ENCODE measurements around the gene NADK.

DNA sequence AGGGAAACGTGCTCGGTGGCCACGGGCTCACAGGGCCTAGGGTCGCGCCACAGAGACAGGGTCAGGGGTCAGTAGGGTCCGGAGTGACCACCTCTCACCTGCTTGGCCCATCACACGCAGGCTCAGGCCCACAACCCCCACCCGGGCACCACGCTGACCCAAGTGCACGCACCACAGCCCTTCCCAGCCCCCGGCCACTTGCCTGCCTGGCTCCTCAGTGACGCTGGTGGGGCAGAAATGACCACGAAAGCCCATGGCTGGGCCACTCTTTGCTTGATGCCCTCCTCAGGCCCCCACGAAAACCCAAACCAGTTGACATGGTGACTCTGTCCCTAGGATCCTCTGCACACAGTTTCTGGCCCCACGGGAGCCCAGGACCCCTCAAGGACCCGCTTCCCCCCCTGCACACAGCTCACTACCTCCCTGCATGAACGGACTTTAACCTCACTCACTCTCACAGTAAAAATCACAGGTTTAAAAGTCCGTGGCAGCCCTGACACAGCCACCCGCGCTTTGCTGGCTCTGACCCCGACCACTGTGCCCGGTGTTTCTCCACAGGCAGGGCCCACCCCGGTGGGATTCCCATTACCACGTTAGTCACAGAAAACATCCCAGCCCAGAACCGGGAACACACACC is 20.7 kb downstream of the NADK start:
- TF ChIP-seq, protein P1, sequence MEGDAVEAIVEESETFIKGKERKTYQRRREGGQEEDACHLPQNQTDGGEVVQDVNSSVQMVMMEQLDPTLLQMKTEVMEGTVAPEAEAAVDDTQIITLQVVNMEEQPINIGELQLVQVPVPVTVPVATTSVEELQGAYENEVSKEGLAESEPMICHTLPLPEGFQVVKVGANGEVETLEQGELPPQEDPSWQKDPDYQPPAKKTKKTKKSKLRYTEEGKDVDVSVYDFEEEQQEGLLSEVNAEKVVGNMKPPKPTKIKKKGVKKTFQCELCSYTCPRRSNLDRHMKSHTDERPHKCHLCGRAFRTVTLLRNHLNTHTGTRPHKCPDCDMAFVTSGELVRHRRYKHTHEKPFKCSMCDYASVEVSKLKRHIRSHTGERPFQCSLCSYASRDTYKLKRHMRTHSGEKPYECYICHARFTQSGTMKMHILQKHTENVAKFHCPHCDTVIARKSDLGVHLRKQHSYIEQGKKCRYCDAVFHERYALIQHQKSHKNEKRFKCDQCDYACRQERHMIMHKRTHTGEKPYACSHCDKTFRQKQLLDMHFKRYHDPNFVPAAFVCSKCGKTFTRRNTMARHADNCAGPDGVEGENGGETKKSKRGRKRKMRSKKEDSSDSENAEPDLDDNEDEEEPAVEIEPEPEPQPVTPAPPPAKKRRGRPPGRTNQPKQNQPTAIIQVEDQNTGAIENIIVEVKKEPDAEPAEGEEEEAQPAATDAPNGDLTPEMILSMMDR (conservative IDR thresholded peaks at IDR 0.05; ENCODE audit: low read length): no peak
- TF ChIP-seq EZH2phosphoT487 (IDR thresholded peaks at IDR 0.05; ENCODE audit: borderline replicate concordance, low read depth, low read length): no peak

Data from OCI-LY7 (cell line).